ENCODE data around the gene ATXN2L.
A peak's percentile ranks its signal among the peaks of the same experiment; 100 is the strongest.
"Not testable (repeated sequence)": the region's sequence is repeated elsewhere in the genome, so short reads cannot be mapped to it uniquely, and the experiment has no call there.

Gene ATXN2L

GRCh38 chr16:28822520-28823290 lies at the start of gene ATXN2L:
Gene ATXN2L, plus strand, starts transcription at chr16:28822999. Its CDS starts 261 bp downstream, at chr16:28823260.
- Mint-ChIP-seq H3K4me1 (peaks cover 32% of the 10 kb centered on the region), H3K9me3 (no peaks in the 10 kb centered on the region), H3K27ac (ENCODE audit: low read depth) (peak within 1 kb of the TSS; percentile 99), H3K36me3 (ENCODE audit: insufficient read depth) (peaks cover 50% of the 10 kb centered on the region), H3K27me3 (no peaks in the 10 kb centered on the region), H3K4me3 (peak within 1 kb of the TSS; percentile 96)
- DNase-seq (ENCODE audit: low spot score in 2 of 2) (peak; percentile 88 to 90), ATAC-seq (replicated peaks; ENCODE audit: extremely low read depth, poor library complexity, severe bottlenecking) (peak; percentile 59)

GRCh38 chr16:28781697-28782096 lies 41.1 kb upstream of the ATXN2L start:
- not testable (repeated sequence) for ATAC-seq (replicated peaks; ENCODE audit: extremely low read depth, poor library complexity, severe bottlenecking); H3K9me3 Mint-ChIP-seq

DNA sequence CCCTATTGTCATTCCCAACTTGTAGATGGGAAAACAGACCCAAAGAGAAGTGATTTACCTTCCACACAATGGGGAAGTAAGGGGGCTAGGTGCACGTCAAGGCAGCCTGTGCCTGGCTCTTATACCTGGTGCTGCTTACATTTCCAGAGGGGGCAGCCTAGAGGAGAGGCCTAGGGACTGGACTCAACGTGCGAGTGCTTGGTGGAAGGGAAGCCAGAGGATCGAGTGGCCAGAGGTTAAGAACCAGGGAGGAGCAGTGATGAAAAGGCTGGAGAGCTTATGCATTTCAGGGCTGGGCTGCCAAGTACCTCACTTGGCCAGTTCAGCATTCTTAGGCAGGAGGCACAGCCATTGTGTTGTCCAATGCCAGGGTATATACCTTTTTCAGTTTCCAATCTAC lies 40.4 kb upstream of the ATXN2L start:
- DNase-seq (ENCODE audit: low spot score in 2 of 2); H3K27ac Mint-ChIP-seq (ENCODE audit: low read depth); H3K4me3 Mint-ChIP-seq; H3K9me3 Mint-ChIP-seq; H3K4me1 Mint-ChIP-seq; H3K27me3 Mint-ChIP-seq; ATAC-seq (replicated peaks; ENCODE audit: extremely low read depth, poor library complexity, severe bottlenecking); H3K36me3 Mint-ChIP-seq (ENCODE audit: insufficient read depth): not testable (repeated sequence)

More at GRCh38 chr16:28781697-28782096, 41.1 kb upstream of the ATXN2L start:
- H3K4me1 Mint-ChIP-seq; H3K27me3 Mint-ChIP-seq; H3K4me3 Mint-ChIP-seq; H3K27ac Mint-ChIP-seq (ENCODE audit: low read depth); H3K36me3 Mint-ChIP-seq (ENCODE audit: insufficient read depth); DNase-seq (ENCODE audit: low spot score in 2 of 2): not testable (repeated sequence)

DNA sequence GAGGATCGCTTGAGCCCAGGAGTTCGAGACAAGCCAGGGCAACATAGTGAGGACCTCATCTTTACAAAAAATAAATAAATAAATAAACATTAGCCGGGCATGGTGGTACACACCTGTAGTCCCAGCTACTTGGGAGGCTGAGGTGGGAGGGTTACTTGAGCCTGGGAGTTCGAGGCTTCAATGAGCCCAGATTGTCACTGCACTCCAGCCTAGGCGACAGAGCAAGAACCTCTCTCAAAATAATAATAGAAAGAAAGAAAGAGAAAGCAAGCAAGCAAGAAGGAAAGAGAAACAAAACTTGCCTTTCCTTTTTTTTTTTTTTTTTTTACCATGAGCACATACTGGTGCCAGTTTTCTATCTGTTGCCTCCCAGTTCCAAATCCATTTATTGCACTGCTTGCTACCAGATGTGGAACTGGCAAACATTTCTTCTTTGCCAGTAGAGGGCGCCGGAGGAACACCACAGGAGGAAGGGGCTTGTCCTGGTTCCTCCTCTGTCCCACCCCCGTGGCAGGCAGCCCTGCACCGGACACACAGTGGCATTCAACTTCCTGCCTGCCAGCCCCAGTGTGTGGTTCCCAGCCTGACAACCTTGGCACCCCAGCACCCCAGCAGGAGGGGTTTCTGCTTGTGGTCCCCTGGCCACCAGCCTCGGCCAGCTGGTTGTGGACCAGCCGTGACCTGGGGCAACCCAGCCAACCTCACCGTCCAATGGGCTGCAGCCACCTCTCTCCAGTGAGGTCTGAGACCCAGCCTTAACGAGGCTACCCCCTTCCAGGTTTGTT lies 20.4 kb upstream of the ATXN2L start:
- peak; percentile 44 to 45 for DNase-seq (ENCODE audit: low spot score in 2 of 2)
- not testable (repeated sequence) for H3K4me1 Mint-ChIP-seq; H3K27ac Mint-ChIP-seq (ENCODE audit: low read depth); H3K27me3 Mint-ChIP-seq; H3K36me3 Mint-ChIP-seq (ENCODE audit: insufficient read depth); H3K9me3 Mint-ChIP-seq
- peak overlapping the region; percentile 40 for H3K4me3 Mint-ChIP-seq
- peak; percentile 78 for ATAC-seq (replicated peaks; ENCODE audit: extremely low read depth, poor library complexity, severe bottlenecking)

DNA sequence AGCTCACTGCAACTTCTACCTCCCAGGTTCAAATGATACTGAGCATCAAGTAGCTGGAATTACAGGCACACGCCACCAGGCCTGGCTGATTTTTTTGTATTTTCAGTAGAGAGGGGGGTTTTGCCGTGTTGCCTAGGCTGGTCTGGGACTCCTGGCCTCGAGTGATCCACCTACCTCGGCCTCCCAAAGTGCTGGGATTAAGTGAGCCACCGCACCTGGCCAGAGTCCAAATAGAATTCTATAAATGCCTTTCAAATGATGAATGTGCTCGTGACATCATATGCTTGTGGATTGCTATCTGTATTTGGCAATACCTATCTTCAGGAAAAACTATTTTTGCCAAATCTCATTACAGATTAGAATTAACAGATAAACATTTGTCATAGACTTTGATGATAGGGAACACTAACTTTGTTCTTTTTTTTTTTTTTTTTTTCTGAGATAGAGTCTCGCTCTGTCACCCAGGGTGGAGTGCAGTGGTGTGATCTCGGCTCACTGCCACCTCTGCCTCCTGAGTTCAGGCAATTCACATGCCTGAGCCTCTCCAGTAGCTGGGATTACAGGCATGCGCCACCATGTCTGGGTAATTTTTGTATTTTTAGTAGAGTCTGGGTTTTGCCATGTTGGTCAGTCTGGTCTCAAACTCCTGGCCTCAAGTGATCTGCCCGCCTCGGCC lies 15.2 kb upstream of the ATXN2L start:
- H3K9me3 Mint-ChIP-seq; H3K27ac Mint-ChIP-seq (ENCODE audit: low read depth); H3K36me3 Mint-ChIP-seq (ENCODE audit: insufficient read depth); H3K27me3 Mint-ChIP-seq; ATAC-seq (replicated peaks; ENCODE audit: extremely low read depth, poor library complexity, severe bottlenecking); H3K4me1 Mint-ChIP-seq; H3K4me3 Mint-ChIP-seq; DNase-seq (ENCODE audit: low spot score in 2 of 2): not testable (repeated sequence)

DNA sequence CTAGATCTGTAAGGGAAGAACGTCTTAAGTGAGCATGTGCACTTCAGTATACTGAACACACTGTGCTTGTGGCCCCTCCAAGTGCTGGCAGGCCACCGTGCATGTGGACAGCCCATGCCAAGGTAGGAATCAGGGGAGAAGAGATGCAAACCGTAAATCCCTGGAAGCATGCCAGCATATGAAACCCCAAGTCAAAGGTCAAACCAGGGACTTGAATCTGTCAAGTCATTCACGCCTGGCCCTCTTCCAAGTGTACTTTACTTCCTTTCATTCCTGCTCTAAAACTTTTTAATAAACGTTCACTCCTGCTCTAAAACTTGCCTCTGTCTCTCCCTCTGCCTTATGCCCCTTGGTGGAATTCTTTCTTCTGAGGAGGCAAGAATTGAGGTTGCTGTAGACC lies 2.8 kb upstream of the ATXN2L start:
- H3K4me1 Mint-ChIP-seq: peaks cover 17% of the 10 kb centered on the region
- H3K27me3 Mint-ChIP-seq: no peaks in the 10 kb centered on the region
- ATAC-seq (replicated peaks; ENCODE audit: extremely low read depth, poor library complexity, severe bottlenecking): no peak
- no peak overlapping the region for H3K27ac Mint-ChIP-seq (ENCODE audit: low read depth)
- DNase-seq (ENCODE audit: low spot score in 2 of 2): no peak
- peaks cover 25% of the 10 kb centered on the region for H3K36me3 Mint-ChIP-seq (ENCODE audit: insufficient read depth)
- H3K9me3 Mint-ChIP-seq: no peaks in the 10 kb centered on the region
- no peak overlapping the region for H3K4me3 Mint-ChIP-seq

GRCh38 chr16:28820546-28820945 lies 2.3 kb upstream of the ATXN2L start:
- not testable (repeated sequence) for H3K9me3 Mint-ChIP-seq; DNase-seq (ENCODE audit: low spot score in 2 of 2); H3K27ac Mint-ChIP-seq (ENCODE audit: low read depth); H3K27me3 Mint-ChIP-seq; ATAC-seq (replicated peaks; ENCODE audit: extremely low read depth, poor library complexity, severe bottlenecking)
- H3K4me1 Mint-ChIP-seq: peaks cover 22% of the 10 kb centered on the region
- peaks cover 28% of the 10 kb centered on the region for H3K36me3 Mint-ChIP-seq (ENCODE audit: insufficient read depth)
- H3K4me3 Mint-ChIP-seq: peak overlapping the region; percentile 96

- Mint-ChIP-seq H3K9me3 (no peaks in the 10 kb centered on the region), H3K27me3 (no peaks in the 10 kb centered on the region), H3K27ac (ENCODE audit: low read depth) (peak overlapping the region; percentile 85), H3K4me1 (peaks cover 32% of the 10 kb centered on the region), H3K36me3 (ENCODE audit: insufficient read depth) (peaks cover 43% of the 10 kb centered on the region), H3K4me3 (peak overlapping the region; percentile 96)
- no peak for DNase-seq (ENCODE audit: low spot score in 2 of 2)
- ATAC-seq (replicated peaks; ENCODE audit: extremely low read depth, poor library complexity, severe bottlenecking): no peak
These were observed 802 bp upstream of the ATXN2L start for GRCh38 chr16:28821874-28822519.

GRCh38 chr16:28823291-28823872 lies 583 bp downstream of the ATXN2L start:
- Mint-ChIP-seq H3K27ac (ENCODE audit: low read depth) (peak overlapping the region; percentile 99), H3K9me3 (no peaks in the 10 kb centered on the region), H3K27me3 (no peaks in the 10 kb centered on the region), H3K36me3 (ENCODE audit: insufficient read depth) (peaks cover 56% of the 10 kb centered on the region), H3K4me3 (peak overlapping the region; percentile 96), H3K4me1 (peaks cover 32% of the 10 kb centered on the region)
- DNase-seq (ENCODE audit: low spot score in 2 of 2) (peak in 1 of 2 donors; percentile 41), ATAC-seq (replicated peaks; ENCODE audit: extremely low read depth, poor library complexity, severe bottlenecking) (peak; percentile 16)

GRCh38 chr16:28823873-28824716 lies 1.3 kb downstream of the ATXN2L start:
- Mint-ChIP-seq H3K36me3 (ENCODE audit: insufficient read depth) (peaks cover 62% of the 10 kb centered on the region), H3K27ac (ENCODE audit: low read depth) (peak overlapping the region; percentile 99), H3K9me3 (no peaks in the 10 kb centered on the region), H3K4me3 (peak overlapping the region; percentile 96), H3K4me1 (peaks cover 32% of the 10 kb centered on the region), H3K27me3 (no peaks in the 10 kb centered on the region)
- peak; percentile 89 to 93 for DNase-seq (ENCODE audit: low spot score in 2 of 2)
- peak; percentile 53 for ATAC-seq (replicated peaks; ENCODE audit: extremely low read depth, poor library complexity, severe bottlenecking)

DNA sequence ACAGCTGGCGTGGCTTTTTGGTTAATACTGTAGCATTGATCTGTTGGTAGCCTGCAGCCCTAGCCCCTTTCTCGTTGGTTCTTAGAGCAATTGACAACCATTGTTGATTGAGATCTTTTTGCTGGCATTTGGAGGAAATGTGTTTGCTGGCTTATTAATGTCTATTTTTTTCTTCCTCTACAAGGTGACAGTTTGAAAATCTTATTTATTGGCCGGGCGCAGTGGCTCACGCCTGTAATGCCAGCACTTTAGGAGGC lies 1.8 kb downstream of the ATXN2L start:
- ATAC-seq (replicated peaks; ENCODE audit: extremely low read depth, poor library complexity, severe bottlenecking) (no peak), DNase-seq (ENCODE audit: low spot score in 2 of 2) (no peak)
- peaks cover 68% of the 10 kb centered on the region for H3K36me3 Mint-ChIP-seq (ENCODE audit: insufficient read depth)
- no peaks in the 10 kb centered on the region for H3K27me3 Mint-ChIP-seq
- H3K27ac Mint-ChIP-seq (ENCODE audit: low read depth): peak overlapping the region; percentile 99
- no peaks in the 10 kb centered on the region for H3K9me3 Mint-ChIP-seq
- peak overlapping the region; percentile 96 for H3K4me3 Mint-ChIP-seq
- peaks cover 32% of the 10 kb centered on the region for H3K4me1 Mint-ChIP-seq
